Left ventricle myocardium superior (tissue), 1 donor: ENCODE data around the gene RAB34. TPM values are rescaled to one million over a fixed set of nuclear protein-coding genes. Genes with fewer than 3 reads are reported as not detected.
A peak's percentile ranks its signal among the peaks of the same experiment; 100 is the strongest.

Source experiments
- ATAC-seq: fragments of 200-7000 bp; cut with Tn5 transposase; one replicate; pipeline ENCODE4 v1.9.1; 2020; ENCODE audit warnings: mild to moderate bottlenecking, moderate library complexity
- DNase-seq: peaks from one replicate; pipeline ENCODE4 v3.0.0-alpha.2; 2020
- intact Hi-C: fragments of 100-400 bp; cut with micrococcal nuclease; formaldehyde crosslinking; loops from one replicate; pipeline ENCODE4 v1.11.0; 2022
- total RNA-seq: library from RNA; stranded (reverse); fragmentation: NEBNext Ultra II Directional; extraction: Animal tissue kit (Norgen Biotek cat#: 25700); gene quantifications from one replicate; pipeline ENCODE4 v1.2.1, GENCODE V29; 2021
- donor health status: DM: no; HTN: yes; CAD: no; lungs with severe emphysema.

The RAB34 gene
- total RNA-seq, 1 donor from 2014 or later: 14.8 TPM

DNA sequence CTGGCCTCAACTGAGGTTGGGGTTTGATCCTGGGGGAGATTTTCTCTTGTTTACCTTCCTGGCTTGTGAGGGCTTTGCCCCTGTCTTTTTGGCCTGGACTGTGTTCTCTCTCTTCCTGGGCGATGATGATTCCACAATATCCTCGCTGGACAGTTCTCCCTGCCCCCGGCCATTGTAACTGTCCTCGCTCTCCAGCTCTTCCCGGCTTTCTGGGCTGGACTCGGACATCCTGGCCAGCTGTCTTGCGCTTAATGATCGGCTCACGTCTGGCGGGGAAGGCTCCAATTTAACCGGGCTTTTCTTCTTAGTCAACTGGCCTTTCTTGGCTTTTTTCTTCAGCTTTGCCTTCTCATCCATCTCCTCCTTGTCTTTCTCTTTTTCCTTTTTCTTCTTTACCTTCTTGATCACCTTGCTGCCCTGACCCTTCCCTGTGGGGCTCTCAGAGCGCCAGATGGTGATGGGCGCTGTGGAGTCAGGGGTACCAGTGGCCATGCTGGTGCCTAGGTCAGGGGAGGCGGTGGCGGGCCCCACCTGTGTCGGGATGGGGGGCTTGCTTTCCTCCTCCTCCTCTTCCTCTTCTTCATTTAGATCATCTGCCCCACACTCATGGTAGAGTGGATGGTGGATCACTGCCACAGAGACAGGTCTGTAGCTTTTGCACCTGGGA lies 14.0 kb downstream of the RAB34 start:
- no peak for ATAC-seq
- no peak for DNase-seq
- intact Hi-C loops: no loop called here

DNA sequence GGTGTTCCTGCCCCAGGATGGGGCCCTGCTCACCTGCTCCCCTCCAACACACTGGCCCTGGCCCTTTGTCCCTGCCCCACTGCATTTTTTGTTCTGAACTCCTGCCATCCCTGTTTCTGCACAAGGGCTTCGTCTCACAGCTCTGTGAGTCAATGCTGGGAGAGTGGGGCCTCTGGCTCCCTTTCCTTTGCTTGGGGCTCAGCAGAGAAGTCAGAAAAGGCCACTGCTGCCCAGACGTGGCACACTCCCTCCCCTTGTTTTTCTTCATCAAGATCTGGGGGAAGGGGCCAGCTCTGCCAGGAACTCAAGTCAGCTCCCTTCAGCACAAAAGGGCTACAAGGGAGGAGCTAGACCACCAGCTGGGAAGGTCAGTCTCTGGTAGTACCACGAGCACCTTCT lies 14.9 kb downstream of the RAB34 start:
- intact Hi-C loops: no loop called here
- ATAC-seq (no peak), DNase-seq (no peak)

DNA sequence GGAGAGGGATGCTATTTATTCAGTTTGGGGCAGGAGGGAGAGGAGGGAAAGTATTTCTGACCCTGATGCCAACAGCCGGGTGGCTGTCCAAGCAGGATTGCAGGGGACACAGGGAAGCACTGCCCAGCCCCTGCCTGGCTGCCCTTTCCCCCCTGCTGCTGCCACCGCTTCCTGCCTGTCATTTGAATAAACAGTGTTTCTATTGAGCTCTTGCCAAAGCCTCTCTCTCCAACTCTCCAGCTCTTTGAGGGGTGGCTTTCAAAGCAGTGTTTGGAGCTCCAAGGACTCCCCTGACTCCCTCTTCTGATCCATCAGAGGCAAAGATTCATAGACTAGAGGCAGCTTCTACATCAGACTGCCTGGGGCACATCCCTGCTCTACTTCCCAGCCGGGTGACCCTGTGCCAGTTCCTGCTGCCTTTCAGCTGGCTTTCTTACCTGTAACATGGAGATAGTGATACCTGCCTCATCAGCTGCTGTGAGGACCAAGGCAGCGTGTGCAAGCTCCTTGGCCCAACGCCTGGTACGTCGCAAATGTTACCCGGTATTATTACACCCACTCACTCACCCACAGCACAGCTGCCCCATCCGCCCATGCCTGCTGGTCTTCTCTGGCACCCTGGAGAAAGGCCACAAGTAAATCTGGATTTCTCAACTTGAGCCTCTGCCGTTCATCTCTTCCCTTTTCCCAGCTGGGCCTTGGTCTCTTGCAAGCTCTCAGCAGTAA lies 15.5 kb downstream of the RAB34 start:
- no peak for DNase-seq
- ATAC-seq: no peak
- intact Hi-C loops: no loop called here

DNA sequence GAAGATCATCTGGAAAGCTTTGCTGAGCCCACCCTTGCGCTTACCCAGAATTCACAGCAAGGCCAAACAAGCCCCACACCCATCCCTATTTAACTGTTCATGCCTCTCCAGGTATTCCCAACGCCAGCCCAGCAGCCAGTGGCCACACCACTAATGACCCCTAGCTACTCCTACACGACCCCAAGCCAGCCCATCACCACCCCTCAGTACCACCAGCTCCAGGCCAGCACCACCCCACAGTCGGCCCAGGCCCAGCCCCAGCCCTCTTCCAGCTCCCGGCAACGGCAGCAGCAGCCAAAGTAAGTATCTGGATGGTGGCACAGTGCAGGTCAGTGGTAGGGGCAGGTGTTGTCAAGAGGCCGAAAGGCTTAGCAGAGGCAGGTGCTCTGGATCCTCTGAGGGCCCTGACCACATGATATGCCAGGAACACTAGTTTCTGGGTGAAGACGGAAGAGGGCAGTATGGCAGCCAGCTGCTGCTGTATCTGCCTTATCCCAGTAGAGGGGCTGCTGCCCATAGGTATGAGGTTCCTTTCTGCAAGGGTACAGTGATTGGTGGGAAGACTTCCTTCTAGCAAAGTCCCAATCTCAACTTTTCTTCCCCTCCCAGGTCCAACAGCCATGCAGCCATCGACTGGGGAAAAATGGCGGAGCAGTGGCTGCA lies 16.7 kb downstream of the RAB34 start:
- intact Hi-C loops: no loop called here
- ATAC-seq (no peak), DNase-seq (no peak)

DNA sequence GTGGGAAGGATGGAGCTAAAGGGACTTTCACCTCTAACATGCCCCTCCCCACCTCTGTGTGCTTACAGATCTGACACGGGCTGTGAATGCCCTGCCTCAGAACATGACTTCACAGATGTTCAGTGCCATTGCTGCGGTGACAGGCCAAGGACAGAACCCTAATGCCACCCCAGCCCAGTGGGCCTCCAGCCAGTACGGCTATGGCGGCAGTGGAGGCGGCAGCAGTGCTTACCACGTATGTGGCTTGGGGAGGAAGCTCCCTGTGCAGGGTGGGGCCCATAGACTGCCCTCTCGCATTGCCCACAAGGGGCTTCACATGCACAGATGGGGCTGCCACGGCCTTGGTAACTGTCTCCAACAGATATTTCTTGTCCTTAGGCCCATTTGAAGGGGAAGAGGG lies 17.4 kb downstream of the RAB34 start:
- DNase-seq: no peak
- intact Hi-C loops: no loop called here
- ATAC-seq: no peak

DNA sequence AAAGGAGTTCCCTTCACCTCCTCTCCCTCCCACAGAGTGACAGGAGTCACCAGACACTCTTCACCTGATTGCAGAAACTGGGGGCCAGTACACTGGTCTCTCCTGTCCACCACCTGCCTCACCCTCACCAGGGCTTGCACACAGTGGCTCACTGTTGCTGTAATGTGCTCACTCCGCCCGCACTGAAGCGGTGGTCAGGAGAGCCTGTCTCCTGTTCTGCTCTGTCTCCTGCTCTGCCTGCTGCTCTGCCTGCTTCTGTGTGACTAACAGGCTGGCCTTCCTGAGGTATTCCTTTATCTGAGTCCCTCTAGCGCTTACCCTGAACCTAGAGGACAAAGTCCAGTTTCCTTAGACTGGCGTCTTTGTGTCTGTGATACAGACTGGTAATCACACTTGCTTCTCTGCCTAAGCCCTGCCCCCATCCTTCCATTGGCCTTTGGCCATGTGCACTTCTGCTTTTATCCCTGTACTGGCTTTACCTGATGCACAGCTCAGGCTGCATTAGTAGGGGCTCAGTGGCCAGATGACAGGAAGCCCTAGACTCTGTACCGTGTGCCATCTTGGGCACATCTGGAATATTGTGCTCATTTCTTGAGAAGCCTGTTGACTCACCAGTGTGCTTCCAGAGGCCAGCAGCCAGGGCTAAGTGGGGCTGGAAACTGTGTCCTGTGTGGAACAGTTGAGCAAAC lies 19.3 kb downstream of the RAB34 start:
- no peak for ATAC-seq
- no peak for DNase-seq
- intact Hi-C loops: loop anchor here (5.0 kb wide), 1 partner anchor 51 kb away; the partner anchor contains the start of gene BLTP2

DNA sequence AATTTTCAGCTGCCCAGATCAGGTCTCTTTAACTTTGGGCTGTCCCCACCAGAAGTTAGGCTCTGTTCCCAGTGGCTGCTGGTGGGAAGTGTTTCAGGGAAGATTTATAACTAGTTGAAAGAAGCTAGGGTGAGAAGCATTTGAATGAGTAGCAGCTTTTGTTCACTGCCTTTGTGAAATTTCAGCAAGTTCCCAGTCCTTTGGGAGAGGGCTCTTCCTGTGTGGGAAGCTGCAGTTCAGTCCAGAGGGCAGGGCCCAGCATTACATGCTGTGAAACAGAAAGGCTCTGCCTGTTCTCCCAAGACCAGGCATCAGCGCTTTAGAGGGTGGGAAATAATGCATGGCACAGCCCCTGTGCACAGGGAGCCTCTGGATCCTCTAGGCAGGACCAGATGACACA lies 23.8 kb downstream of the RAB34 start:
- intact Hi-C loops: no loop called here
- ATAC-seq: no peak
- DNase-seq: no peak

DNA sequence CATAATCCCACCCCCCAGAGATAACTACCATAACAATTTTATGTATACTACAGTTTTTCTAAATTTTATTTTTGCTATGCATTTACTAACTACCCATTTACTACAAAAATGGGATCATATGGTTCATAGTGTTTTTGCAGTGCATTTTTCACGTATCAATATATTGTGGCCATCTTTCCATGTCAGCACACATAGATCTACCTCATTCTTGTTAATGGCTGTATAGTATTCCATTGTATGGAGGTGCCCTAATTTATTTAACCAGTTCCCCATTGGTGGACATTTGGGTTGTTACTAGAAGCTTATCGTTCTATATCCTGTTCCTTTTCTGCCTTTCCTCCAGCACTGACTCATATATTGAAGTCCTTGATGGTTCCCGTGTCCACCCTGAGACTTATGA lies 28.7 kb downstream of the RAB34 start:
- intact Hi-C loops: no loop called here
- no peak for ATAC-seq

DNA sequence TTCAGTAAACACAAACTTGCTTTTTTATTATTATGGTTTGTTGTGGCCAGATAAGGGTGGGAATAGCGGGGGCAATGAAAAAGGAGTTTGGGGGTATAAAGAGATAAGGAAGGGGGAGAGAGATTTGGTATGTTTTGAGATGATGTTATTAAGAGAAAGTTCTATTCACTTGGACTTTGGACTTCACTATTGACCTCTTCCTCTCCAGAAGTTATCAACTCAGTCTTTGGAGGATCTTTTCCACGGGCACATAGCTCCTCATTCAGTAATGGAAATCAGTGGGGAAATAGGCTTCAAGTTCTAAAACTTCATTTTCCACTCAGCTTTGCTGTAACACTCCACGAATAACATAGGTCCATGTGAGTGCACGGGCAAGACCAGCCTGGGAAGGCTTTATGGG lies 29.2 kb downstream of the RAB34 start:
- intact Hi-C loops: no loop called here
- DNase-seq (no peak), ATAC-seq (no peak)

More for the DNA sequence above, 28.7 kb downstream of the RAB34 start:
- DNase-seq: no peak

DNA sequence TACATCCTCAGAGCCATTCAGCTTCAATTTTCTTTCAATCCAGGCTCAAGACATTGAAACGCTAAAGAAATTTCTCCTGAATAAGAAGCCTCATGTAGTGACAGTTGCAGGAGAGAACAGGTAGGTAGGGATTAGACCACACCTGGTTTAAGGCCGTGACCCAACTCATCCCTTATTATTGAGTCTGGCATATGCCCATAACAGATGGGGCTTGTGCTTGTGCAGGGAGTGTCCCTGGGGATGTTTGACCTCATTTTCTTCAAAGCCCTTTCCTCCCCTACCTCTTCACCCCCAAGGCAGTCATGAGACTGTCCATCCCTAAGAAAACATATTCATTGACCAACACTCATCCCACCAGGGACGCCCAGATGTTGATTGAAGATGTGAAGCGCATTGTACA lies 31.4 kb downstream of the RAB34 start:
- ATAC-seq: no peak
- no peak for DNase-seq
- intact Hi-C loops: no loop called here

DNA sequence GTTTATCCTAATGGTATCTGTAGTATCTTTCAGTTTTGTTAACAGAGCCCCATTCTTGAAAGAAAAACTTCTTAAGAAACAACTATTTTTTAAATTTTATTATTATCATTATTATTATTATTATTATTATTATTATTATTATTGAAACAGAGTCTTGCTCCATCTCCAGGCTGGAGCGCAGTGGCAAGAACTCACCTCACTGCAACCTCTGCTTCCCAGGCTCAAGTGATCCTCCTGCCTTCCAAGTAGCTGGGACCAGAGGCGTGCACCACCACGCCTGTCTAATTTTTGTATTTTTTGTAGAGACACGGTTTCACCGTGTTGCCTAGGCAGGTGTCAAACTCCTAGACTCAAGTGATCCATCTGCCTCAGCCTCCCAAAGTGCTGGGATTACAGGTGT lies 32.3 kb downstream of the RAB34 start:
- ATAC-seq: no peak
- intact Hi-C loops: no loop called here
- no peak for DNase-seq

DNA sequence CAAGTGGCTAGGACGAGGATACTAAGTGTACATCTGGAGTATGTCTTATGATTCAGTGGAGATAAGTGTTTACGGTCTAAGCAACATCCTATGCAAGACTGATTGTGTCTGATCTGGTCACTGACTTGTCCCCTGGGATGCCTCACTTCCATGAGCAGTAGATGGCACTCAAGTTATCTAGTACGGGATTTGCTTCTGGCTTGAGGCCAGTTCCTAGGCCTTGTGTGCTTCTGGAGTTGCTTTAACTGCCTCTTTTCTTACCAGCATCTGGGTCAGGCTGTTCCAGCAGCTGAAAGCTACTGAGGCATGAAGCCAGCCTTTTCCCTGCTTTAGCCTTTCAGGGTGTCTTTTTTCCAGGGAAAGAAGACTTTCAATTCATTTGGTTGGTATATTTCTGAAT lies 32.7 kb downstream of the RAB34 start:
- DNase-seq (no peak), ATAC-seq (peak; percentile 57)
- intact Hi-C loops: no loop called here

DNA sequence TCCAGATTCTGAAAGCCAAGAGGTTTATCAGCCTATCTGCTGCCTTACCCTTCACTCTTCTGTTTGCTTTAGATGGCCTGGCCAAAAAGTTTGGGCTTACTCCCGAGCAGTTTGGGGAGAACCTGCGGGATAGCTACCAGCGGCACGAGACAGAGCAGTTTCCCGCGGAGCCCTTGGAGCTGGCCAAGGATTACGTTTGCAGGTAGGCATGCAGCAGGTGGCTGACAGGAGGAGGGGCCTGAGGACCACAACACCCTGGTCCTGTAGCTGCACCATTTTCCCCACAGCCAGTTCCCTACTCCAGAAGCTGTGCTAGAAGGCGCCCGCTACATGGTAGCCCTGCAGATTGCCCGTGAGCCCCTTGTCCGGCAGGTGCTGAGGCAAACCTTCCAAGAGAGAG lies 35.0 kb downstream of the RAB34 start:
- no peak for DNase-seq

DNA sequence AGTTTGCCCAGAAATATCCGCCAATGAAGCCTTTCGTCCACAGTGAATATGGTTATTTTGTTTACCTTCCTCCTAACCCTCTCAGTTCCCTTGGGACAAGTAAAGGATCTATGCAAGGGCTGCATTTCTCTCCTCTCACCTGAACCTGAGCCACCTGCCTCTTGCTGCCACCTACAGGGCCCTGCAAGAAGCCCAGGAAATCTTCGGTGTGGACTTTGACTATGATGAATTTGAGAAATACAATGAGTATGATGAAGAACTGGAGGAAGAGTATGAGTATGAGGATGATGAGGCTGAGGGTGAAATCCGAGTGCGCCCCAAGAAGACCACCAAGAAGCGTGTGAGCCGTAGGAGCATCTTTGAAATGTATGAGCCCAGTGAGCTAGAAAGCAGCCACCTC lies 41.7 kb downstream of the RAB34 start:
- DNase-seq (no peak), ATAC-seq (no peak)
- intact Hi-C loops: no loop called here

More for the DNA sequence above, 35.0 kb downstream of the RAB34 start:
- intact Hi-C loops: no loop called here
- ATAC-seq: no peak

DNA sequence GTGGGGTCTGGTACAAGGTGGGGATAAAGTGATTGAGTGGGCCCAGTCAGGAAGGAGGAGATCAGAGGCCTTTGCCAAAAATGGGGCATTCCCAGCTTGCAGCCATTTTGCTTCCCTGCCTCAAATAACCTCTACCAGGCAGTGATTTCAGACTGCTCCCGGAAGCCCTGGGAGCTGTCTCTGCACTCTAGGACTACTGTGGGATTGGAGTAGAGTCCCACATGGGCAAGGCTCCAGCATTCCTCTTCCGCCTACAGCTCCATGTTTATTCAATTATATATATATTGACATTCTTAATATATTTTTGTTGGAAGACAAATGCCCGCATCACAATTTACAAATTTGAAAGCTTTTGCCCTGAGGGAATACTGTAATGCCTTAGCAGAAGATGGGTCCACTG lies 42.2 kb downstream of the RAB34 start:
- DNase-seq (no peak), ATAC-seq (no peak)
- intact Hi-C loops: no loop called here

DNA sequence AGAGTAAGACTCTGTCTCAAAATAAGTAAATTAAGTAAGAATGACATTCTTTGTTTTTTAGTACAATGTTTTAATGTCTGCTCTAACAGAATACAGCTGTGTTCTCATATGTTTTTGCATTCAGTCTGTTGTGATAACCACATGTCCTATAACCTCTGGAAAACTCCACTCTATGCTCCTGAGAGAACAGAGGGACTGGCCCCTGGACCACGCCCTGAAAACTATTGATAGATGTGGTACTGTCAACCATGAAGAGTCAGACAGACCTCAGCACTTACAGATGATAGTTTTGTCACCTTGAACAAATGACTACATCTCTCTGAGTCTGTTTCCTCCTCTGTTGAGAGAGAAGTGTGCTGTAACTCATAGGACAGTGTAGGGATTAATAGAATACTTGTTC lies 47.8 kb downstream of the RAB34 start:
- ATAC-seq (no peak), DNase-seq (no peak)
- intact Hi-C loops: no loop called here

DNA sequence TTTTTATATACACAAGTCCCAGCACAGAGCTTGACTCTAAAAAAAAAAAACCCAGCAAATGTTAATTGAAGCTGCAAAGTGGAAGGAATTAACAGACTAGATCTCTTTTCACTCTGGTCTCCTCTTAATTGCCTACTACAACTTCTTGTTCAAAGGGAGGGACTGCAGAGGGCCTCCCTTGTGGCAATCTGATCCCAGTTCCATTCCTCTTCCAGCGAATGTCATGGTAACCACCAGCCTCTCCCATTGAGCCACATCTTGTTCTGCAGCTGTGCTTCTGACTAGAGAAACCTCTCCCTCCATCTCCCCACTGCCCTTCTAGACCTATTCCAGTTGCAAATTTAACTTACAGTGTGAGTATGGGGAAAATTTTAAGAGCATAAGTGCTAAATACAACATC lies 49.8 kb downstream of the RAB34 start:
- ATAC-seq (no peak), DNase-seq (no peak)
- intact Hi-C loops: no loop called here

DNA sequence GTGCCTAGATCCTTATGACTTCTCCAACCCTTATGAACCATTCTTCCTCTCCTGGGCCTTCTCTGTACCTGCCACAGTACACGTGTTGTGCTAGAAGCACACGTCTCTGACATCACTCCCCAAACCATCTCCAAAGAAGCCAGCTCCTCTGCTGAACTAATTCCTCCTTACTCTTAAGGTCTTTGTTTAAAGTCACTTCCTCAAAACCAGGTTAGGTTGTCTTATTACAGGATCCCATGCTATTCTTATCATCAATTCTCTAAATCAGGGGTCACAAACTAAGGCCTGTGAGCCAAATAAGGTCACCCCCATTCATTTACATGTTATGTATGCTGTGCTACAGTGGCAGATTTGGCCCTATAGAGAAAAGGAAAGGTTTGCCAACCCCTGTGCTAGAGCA lies 51.7 kb downstream of the RAB34 start:
- ATAC-seq (no peak), DNase-seq (no peak)
- intact Hi-C loops: no loop called here
